ENCODE results near the gene COL27A1.

GRCh38 chr9:114151426-114151956, 3.8 kb upstream of the COL27A1 start:
- no peak for TF ChIP-seq TAF1 (IDR thresholded peaks at IDR 0.05; ENCODE audit: borderline replicate concordance, low read depth, low read length)
- TF ChIP-seq, protein P1, sequence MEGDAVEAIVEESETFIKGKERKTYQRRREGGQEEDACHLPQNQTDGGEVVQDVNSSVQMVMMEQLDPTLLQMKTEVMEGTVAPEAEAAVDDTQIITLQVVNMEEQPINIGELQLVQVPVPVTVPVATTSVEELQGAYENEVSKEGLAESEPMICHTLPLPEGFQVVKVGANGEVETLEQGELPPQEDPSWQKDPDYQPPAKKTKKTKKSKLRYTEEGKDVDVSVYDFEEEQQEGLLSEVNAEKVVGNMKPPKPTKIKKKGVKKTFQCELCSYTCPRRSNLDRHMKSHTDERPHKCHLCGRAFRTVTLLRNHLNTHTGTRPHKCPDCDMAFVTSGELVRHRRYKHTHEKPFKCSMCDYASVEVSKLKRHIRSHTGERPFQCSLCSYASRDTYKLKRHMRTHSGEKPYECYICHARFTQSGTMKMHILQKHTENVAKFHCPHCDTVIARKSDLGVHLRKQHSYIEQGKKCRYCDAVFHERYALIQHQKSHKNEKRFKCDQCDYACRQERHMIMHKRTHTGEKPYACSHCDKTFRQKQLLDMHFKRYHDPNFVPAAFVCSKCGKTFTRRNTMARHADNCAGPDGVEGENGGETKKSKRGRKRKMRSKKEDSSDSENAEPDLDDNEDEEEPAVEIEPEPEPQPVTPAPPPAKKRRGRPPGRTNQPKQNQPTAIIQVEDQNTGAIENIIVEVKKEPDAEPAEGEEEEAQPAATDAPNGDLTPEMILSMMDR (IDR thresholded peaks at IDR 0.05) = no peak
- TF ChIP-seq, protein P2, sequence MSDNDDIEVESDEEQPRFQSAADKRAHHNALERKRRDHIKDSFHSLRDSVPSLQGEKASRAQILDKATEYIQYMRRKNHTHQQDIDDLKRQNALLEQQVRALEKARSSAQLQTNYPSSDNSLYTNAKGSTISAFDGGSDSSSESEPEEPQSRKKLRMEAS (IDR thresholded peaks at IDR 0.05; ENCODE audit: low read depth) = no peak
- TF ChIP-seq MXI1 (IDR thresholded peaks at IDR 0.05; ENCODE audit: low read depth, low read length) = no peak
- no peak for TF ChIP-seq PBX3 (IDR thresholded peaks at IDR 0.05)
- no peak for TF ChIP-seq ZBTB33 (IDR thresholded peaks at IDR 0.05; ENCODE audit: borderline replicate concordance, low read depth)
- no peak for TF ChIP-seq EP300 (IDR thresholded peaks at IDR 0.05; ENCODE audit: borderline replicate concordance in 1 of 2, low read depth in 1 of 2, low read length in 1 of 2)
- no peak for TF ChIP-seq FOXM1 (IDR thresholded peaks at IDR 0.05; ENCODE audit: low read depth)
- TF ChIP-seq FOSL2 (IDR thresholded peaks at IDR 0.05; ENCODE audit: borderline replicate concordance, low read depth) = no peak
